ENCODE data around the gene RARRES1.

The RARRES1 gene

GRCh38 chr3:158685159-158685558 is 47.1 kb downstream of the RARRES1 start:
- no peaks in the 10 kb centered on the region for H3K4me1 Mint-ChIP-seq
- no peaks in the 10 kb centered on the region for H3K9me3 Mint-ChIP-seq
- no peak overlapping the region for H3K4me3 Mint-ChIP-seq
- no peaks in the 10 kb centered on the region for H3K27me3 Mint-ChIP-seq (ENCODE audit: low read depth, poor library complexity)
- H3K36me3 Mint-ChIP-seq (ENCODE audit: low read depth), result peaks cover 4% of the 10 kb centered on the region
- no peak for DNase-seq
- no peak for TF ChIP-seq CTCF (IDR thresholded peaks at IDR 0.05)
- H3K27ac Mint-ChIP-seq, result no peak overlapping the region

- no peak for TF ChIP-seq CTCF (IDR thresholded peaks at IDR 0.05)
- Mint-ChIP-seq H3K27me3 (ENCODE audit: low read depth, poor library complexity) (no peaks in the 10 kb centered on the region), H3K4me3 (no peak overlapping the region), H3K9me3 (no peaks in the 10 kb centered on the region), H3K4me1 (no peaks in the 10 kb centered on the region), H3K27ac (no peak overlapping the region), H3K36me3 (ENCODE audit: low read depth) (peaks cover under 1% of the 10 kb centered on the region)
- DNase-seq, result no peak
These were observed 48.9 kb downstream of the RARRES1 start for GRCh38 chr3:158683230-158683962.

- Mint-ChIP-seq H3K4me1 (no peaks in the 10 kb centered on the region), H3K27me3 (ENCODE audit: low read depth, poor library complexity) (no peaks in the 10 kb centered on the region), H3K36me3 (ENCODE audit: low read depth) (peaks cover 12% of the 10 kb centered on the region), H3K4me3 (no peak overlapping the region), H3K27ac (no peak overlapping the region), H3K9me3 (no peaks in the 10 kb centered on the region)
- no peak for TF ChIP-seq CTCF (IDR thresholded peaks at IDR 0.05)
- DNase-seq, result no peak
These were observed 51.4 kb downstream of the RARRES1 start for GRCh38 chr3:158680861-158681260.

- Mint-ChIP-seq H3K4me1 (no peaks in the 10 kb centered on the region), H3K36me3 (ENCODE audit: low read depth) (peaks cover 12% of the 10 kb centered on the region), H3K27ac (no peak overlapping the region), H3K9me3 (no peaks in the 10 kb centered on the region), H3K4me3 (no peak overlapping the region), H3K27me3 (ENCODE audit: low read depth, poor library complexity) (no peaks in the 10 kb centered on the region)
- no peak for TF ChIP-seq CTCF (IDR thresholded peaks at IDR 0.05)
- no peak for DNase-seq
These were observed 52.7 kb downstream of the RARRES1 start for GRCh38 chr3:158679547-158680000.

GRCh38 chr3:158678687-158679086 is 53.6 kb downstream of the RARRES1 start:
- Mint-ChIP-seq H3K4me3 (no peak overlapping the region), H3K36me3 (ENCODE audit: low read depth) (peaks cover 12% of the 10 kb centered on the region), H3K27ac (no peak overlapping the region), H3K27me3 (ENCODE audit: low read depth, poor library complexity) (no peaks in the 10 kb centered on the region), H3K4me1 (no peaks in the 10 kb centered on the region), H3K9me3 (no peaks in the 10 kb centered on the region)
- TF ChIP-seq CTCF (IDR thresholded peaks at IDR 0.05), result no peak
- no peak for DNase-seq

Measured in nephron progenitor cell (in vitro differentiated cells).